Astrocyte of the cerebellum (primary cell): ENCODE data around the gene ITGA4.

ENCODE experiments used
- DNase-seq: peaks from one replicate; pipeline ENCODE4 v3.0.0-alpha.2; 2011; ENCODE audit warnings: low read depth
- H3K4me3 ChIP-seq: 2 replicates; pipeline ENCODE4 v1.5.1; 2011; ENCODE audit warnings: mild to moderate bottlenecking, low read depth, low read length, moderate library complexity
- CTCF ChIP-seq: IDR thresholded peaks from 2 replicates; pipeline ENCODE4 v1.5.1; 2012; ENCODE audit warnings: low read length, low read depth, moderate library complexity, mild to moderate bottlenecking; ENCODE audit errors: missing control alignments
- in situ Hi-C: cut with HindIII; loops from 2 replicates; pipeline ENCODE4 v1.10.0; 2017; ENCODE audit warnings: low sequenced_read_pairs

ITGA4 gene

GRCh38 chr2:181566334-181567032, 109.3 kb downstream of the ITGA4 start:
- TF ChIP-seq CTCF = no peak
- DNase-seq = no peak
- H3K4me3 ChIP-seq = no peak overlapping the region
- in situ Hi-C loops = no loop called here

- no peak for TF ChIP-seq CTCF
- DNase-seq = no peak
- H3K4me3 ChIP-seq = no peak overlapping the region
- in situ Hi-C loops = no loop called here
These were observed 112.9 kb downstream of the ITGA4 start for GRCh38 chr2:181570059-181570458.

- peak; percentile 22 for TF ChIP-seq CTCF
- in situ Hi-C loops = no loop called here
- no peak overlapping the region for H3K4me3 ChIP-seq
- peak; percentile 5 for DNase-seq
These were observed 113.9 kb downstream of the ITGA4 start for GRCh38 chr2:181570833-181571661.

DNA sequence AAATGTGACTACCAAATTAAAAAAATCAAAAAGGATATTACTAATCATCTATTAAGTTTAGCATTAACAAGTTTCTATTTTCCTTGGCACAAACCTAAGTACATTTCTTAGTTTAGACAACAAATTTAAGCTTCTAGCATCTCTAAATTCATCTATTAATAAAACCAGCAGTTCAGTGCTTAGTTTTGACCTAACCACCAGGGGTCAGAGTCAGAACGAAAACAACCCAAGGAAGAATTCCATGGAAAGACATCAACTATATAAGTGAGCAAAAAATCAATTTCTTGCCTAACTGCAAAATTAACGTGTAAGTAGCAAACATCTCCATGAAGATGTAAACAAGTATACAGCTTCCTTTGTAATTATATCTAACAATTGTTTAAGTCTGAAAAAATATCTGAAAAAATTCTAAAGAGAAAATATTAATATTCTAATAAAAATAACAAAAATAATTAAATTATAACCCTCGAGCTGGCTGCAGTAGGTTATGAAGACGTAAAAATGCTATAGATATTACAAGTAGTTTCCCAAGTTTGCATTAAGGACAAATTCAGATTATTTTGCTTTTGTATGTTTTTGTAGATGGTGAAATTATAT, 116.1 kb downstream of the ITGA4 start:
- in situ Hi-C loops = no loop called here

GRCh38 chr2:181574321-181574720, 117.1 kb downstream of the ITGA4 start:
- TF ChIP-seq CTCF = no peak
- no peak for DNase-seq
- no peak overlapping the region for H3K4me3 ChIP-seq
- in situ Hi-C loops = no loop called here

More for the DNA sequence above, 116.1 kb downstream of the ITGA4 start:
- H3K4me3 ChIP-seq = no peak overlapping the region
- DNase-seq = peak; percentile 15
- TF ChIP-seq CTCF = peak; percentile 53

GRCh38 chr2:181575024-181575649, 118.0 kb downstream of the ITGA4 start:
- TF ChIP-seq CTCF = no peak
- DNase-seq = no peak
- in situ Hi-C loops = no loop called here
- no peak overlapping the region for H3K4me3 ChIP-seq
